Astrocyte (in vitro differentiated cells and primary cell): ENCODE measurements around the gene CD22.

ENCODE experiments used
- CTCF ChIP-seq: IDR thresholded peaks from 2 replicates; pipeline ENCODE4 v1.5.1; 2011; ENCODE audit warnings: low read depth, mild to moderate bottlenecking, inconsistent platforms, low read length, moderate library complexity; ENCODE audit not compliant: insufficient read depth
- EZH2 ChIP-seq: IDR thresholded peaks from 2 replicates; pipeline ENCODE4 v1.6.1; 2012; ENCODE audit warnings: mild to moderate bottlenecking, low read length, inconsistent platforms; ENCODE audit not compliant: insufficient read depth

GRCh38 chr19:35322014-35322413, 7.0 kb upstream of the CD22 start:
- TF ChIP-seq CTCF (no peak), EZH2 (no peak)
